Erythroblast (primary cell): ENCODE results near the gene METTL26.

Source experiments
- GATA1 ChIP-seq: IDR thresholded peaks from 2 replicates; pipeline ENCODE4 v1.6.1; 2011; ENCODE audit warnings: low read depth, mild to moderate bottlenecking, control low read depth, low read length, moderate library complexity
- POLR2A ChIP-seq: IDR thresholded peaks from 2 replicates; pipeline ENCODE4 v1.6.1; 2011; ENCODE audit warnings: mild to moderate bottlenecking, low read length

DNA sequence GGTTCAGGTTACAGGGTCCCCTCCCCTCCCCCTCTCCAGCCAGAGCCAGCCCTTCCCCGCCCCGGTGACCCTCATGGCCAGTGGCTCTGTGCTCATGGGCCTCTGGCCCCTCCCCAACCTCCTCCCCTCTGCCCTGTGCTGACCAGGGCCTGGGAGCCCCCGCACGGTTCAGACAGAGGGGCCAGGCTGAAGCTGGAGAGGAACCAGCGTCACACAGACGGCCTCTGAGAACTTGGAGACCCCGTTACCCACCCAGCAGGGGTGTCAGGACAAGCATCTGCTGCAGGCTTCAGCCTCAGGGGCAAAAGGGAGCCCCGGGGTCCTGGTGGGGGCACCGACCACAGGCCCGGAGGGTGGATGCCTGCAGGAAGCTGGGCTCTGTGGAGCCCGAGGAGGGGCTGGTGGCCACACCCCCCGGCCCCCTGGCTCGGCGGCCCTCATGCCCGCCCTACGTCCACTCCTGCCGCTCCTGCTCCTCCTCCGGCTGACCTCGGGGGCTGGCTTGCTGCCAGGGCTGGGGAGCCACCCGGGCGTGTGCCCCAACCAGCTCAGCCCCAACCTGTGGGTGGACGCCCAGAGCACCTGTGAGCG lies 5.2 kb downstream of the METTL26 start, which contains the start of gene WFIKKN1:
- TF ChIP-seq POLR2A (no peak), GATA1 (no peak)
